D721Med (cell line): Measurements from ENCODE around the gene VAT1L.

ENCODE experiments used
- DNase-seq: peaks from one replicate; pipeline ENCODE4 v3.0.0; 2011; ENCODE audit warnings: low spot score; ENCODE audit not compliant: insufficient read length
- FAIRE-seq: peaks from 2 replicates; lab custom pipeline; 2011; peaks lifted over from hg19 to GRCh38; lab: Jason Lieb, UNC
- CTCF ChIP-seq: IDR thresholded peaks from 2 replicates; pipeline ENCODE4 v1.5.1; 2012; ENCODE audit warnings: mild to moderate bottlenecking, control low read depth; ENCODE audit not compliant: insufficient read depth; ENCODE audit errors: missing control alignments

VAT1L gene

GRCh38 chr16:77788181-77789084 lies at the start of gene VAT1L:
VAT1L (plus strand) TSS chr16:77788564; CDS start chr16:77788683, 119 bp downstream.
- FAIRE-seq: no peak
- DNase-seq: no peak
- no peak for TF ChIP-seq CTCF

GRCh38 chr16:77738706-77739558 lies 49.4 kb upstream of the VAT1L start:
- FAIRE-seq (no peak), DNase-seq (no peak)
- no peak for TF ChIP-seq CTCF

- DNase-seq (no peak), FAIRE-seq (no peak)
- no peak for TF ChIP-seq CTCF
Observed at GRCh38 chr16:77739559-77739892, 48.8 kb upstream of the VAT1L start.

- DNase-seq (no peak), FAIRE-seq (no peak)
- TF ChIP-seq CTCF: no peak
Observed at GRCh38 chr16:77744141-77744540, 44.2 kb upstream of the VAT1L start.

GRCh38 chr16:77745972-77746371 lies 42.4 kb upstream of the VAT1L start:
- DNase-seq (no peak), FAIRE-seq (no peak)
- no peak for TF ChIP-seq CTCF

GRCh38 chr16:77748421-77749005 lies 39.9 kb upstream of the VAT1L start:
- TF ChIP-seq CTCF: no peak
- no peak for FAIRE-seq
- DNase-seq: no peak
